HepG2 (cell line): ENCODE results near the gene SEC24B. TPM values are rescaled to one million over a fixed set of nuclear protein-coding genes. Genes with fewer than 3 reads are reported as not detected.

ENCODE experiments used
- ATAC-seq: fragments of 200-7000 bp; cut with Tn5 transposase; 3 replicates; pipeline ENCODE4 v1.9.1; 2020; ENCODE audit warnings: mild to moderate bottlenecking, moderate library complexity
- BruUV-seq: library from RNA; stranded (reverse); fragments of 400-500 nt; replicated peaks from 2 replicates; lab custom pipeline; 2021; lab: Mats Ljungman, UMichigan
- CTCF ChIA-PET: fragments of 300-600 bp; formaldehyde crosslinking; extraction: SDS; loops from one replicate; lab custom pipeline; 2021; ENCODE audit warnings: low total read pairs, inconsistent platforms, low intra/inter-chr PET ratio; lab: Yijun Ruan, JAX
- POLR2A ChIA-PET: fragments of 350-600 bp; sonication (Branson Sonifier 250); formaldehyde crosslinking; loops from one replicate; lab custom pipeline; 2020; ENCODE audit warnings: antibody characterized with exemption, inconsistent platforms; lab: Yijun Ruan, JAX
- DNase-seq: peaks from one replicate; pipeline ENCODE4 v3.0.0-alpha.2; 2015; ENCODE audit warnings: low spot score
- FAIRE-seq: peaks from 3 replicates; lab custom pipeline; 2011; peaks lifted over from hg19 to GRCh38; lab: Jason Lieb, UNC
- H2AFZ ChIP-seq: one replicate; pipeline ENCODE4 v1.6.1; 2011; ENCODE audit warnings: low read length, inconsistent platforms
- H3K27ac ChIP-seq: fragments of 300-600 bp; 3 replicates; pipeline ENCODE4 v1.8.0; 2011; ENCODE audit warnings: mixed run types, mild to moderate bottlenecking, mixed read lengths, low read length, inconsistent platforms; ENCODE audit not compliant: insufficient read depth; ENCODE audit errors: extremely low read length
- H3K27me3 ChIP-seq, 2 experiments: fragments of 200-600 bp in 1 of 2; 2 replicates in 1 of 2; 3 replicates in 1 of 2; pipeline versions ENCODE4 v1.6.0 to v1.8.0; 2011; ENCODE audit warnings: low read length in 2 of 2, mild to moderate bottlenecking in 2 of 2, moderate library complexity in 2 of 2, inconsistent platforms in 1 of 2; ENCODE audit not compliant: insufficient read depth in 2 of 2, control insufficient read depth in 1 of 2
- H3K36me3 ChIP-seq, 2 experiments: fragments of 200-600 bp in 1 of 2; replicated peaks in 1 of 2; 2 replicates in 1 of 2; 3 replicates in 1 of 2; pipeline versions ENCODE4 v1.5.1 to v1.8.0; 2011; ENCODE audit warnings: low read length in 2 of 2, inconsistent platforms in 1 of 2; ENCODE audit not compliant: insufficient read depth in 2 of 2, control insufficient read depth in 1 of 2
- H3K4me1 ChIP-seq: 2 replicates; pipeline ENCODE4 v1.5.1; 2012; ENCODE audit warnings: low read length, inconsistent platforms; ENCODE audit not compliant: insufficient read depth
- H3K4me2 ChIP-seq: 2 replicates; pipeline ENCODE4 v1.6.0; 2011; ENCODE audit warnings: low read depth, low read length, inconsistent platforms
- H3K4me3 ChIP-seq, 3 experiments: fragments of 200-600 bp in 1 of 3; sonication (generic), shearing (Covaris generic) in 1 of 3; replicated peaks in 1 of 3; 2 replicates each; pipeline ENCODE4 v1.5.1; 2011 to 2016; ENCODE audit warnings: low read length in 3 of 3, inconsistent platforms in 2 of 3, low read depth in 2 of 3, mild to moderate bottlenecking in 2 of 3, control low read depth in 1 of 3, mixed read lengths in 1 of 3; ENCODE audit not compliant: insufficient read depth in 1 of 3
- H3K79me2 ChIP-seq: one replicate; pipeline ENCODE4 v1.6.1; 2011; ENCODE audit warnings: low read length, inconsistent platforms; ENCODE audit not compliant: insufficient read depth
- H3K9ac ChIP-seq: 2 replicates; pipeline ENCODE4 v1.6.0; 2011; ENCODE audit warnings: mild to moderate bottlenecking, low read depth, low read length, inconsistent platforms; ENCODE audit not compliant: insufficient read depth
- H3K9me3 ChIP-seq: 2 replicates; pipeline ENCODE4 v1.5.1; 2012; ENCODE audit warnings: mild to moderate bottlenecking, low read length
- H4K20me1 ChIP-seq: 2 replicates; pipeline ENCODE4 v1.6.0; 2011; ENCODE audit warnings: inconsistent platforms, mild to moderate bottlenecking, low read length, moderate library complexity; ENCODE audit not compliant: insufficient read depth
- CAMTA2 ChIP-seq: sonication (generic); formaldehyde crosslinking; IDR thresholded peaks from 2 replicates; pipeline ENCODE4 v1.4.0; 2020; ENCODE audit warnings: mild to moderate bottlenecking, missing genetic modification reagents, borderline replicate concordance
- HNRNPK ChIP-seq: fragments of 200-400 bp; formaldehyde crosslinking; IDR thresholded peaks from 2 replicates; pipeline ENCODE4 v1.6.1; 2018; ENCODE audit warnings: low read length, low read depth, moderate library complexity, mild to moderate bottlenecking; ENCODE audit not compliant: poor library complexity, severe bottlenecking
- NFE2L2 ChIP-seq: fragments of 150-350 bp; IDR thresholded peaks from 2 replicates; pipeline ENCODE4 v1.6.1; 2014; ENCODE audit warnings: low read length
- PPARG ChIP-seq: conservative IDR thresholded peaks from 2 replicates; pipeline ENCODE4 v1.6.1; 2016; ENCODE audit warnings: missing biosample characterization, missing genetic modification reagents
- RARA ChIP-seq: IDR thresholded peaks from 2 replicates; pipeline ENCODE4 v1.6.1; 2016; ENCODE audit warnings: missing genetic modification reagents, missing compliant biosample characterization
- SALL2 ChIP-seq: sonication (generic); formaldehyde crosslinking; IDR thresholded peaks from 2 replicates; pipeline ENCODE4 v1.8.1; 2023; ENCODE audit warnings: mild to moderate bottlenecking, missing genetic modification reagents, inconsistent platforms
- ZBTB34 ChIP-seq: sonication (generic); formaldehyde crosslinking; IDR thresholded peaks from 2 replicates; pipeline ENCODE4 v1.8.0; 2022; ENCODE audit warnings: mild to moderate bottlenecking, missing genetic modification reagents
- ZNF12 ChIP-seq: sonication (generic); formaldehyde crosslinking; IDR thresholded peaks from 2 replicates; pipeline ENCODE4 v1.5.0; 2020; ENCODE audit warnings: missing genetic modification reagents
- ZNF280B ChIP-seq: sonication (generic); formaldehyde crosslinking; IDR thresholded peaks from 2 replicates; pipeline ENCODE4 v1.5.0; 2020; ENCODE audit warnings: missing genetic modification reagents, mild to moderate bottlenecking, borderline replicate concordance
- ZNF335 ChIP-seq: sonication (generic); formaldehyde crosslinking; IDR thresholded peaks from 2 replicates; pipeline ENCODE4 v1.4.0; 2020; ENCODE audit warnings: missing genetic modification reagents
- ZNF407 ChIP-seq: sonication (generic); formaldehyde crosslinking; IDR thresholded peaks from one replicate; pipeline ENCODE4 v1.5.1; 2020; ENCODE audit warnings: mild to moderate bottlenecking, missing genetic modification reagents; ENCODE audit errors: not compliant biosample characterization
- ZNF710 ChIP-seq: sonication (generic); formaldehyde crosslinking; IDR thresholded peaks from 2 replicates; pipeline ENCODE4 v1.5.0; 2020; ENCODE audit warnings: mild to moderate bottlenecking, missing genetic modification reagents, borderline replicate concordance
- WGBS: methylation state at CpG from one replicate; pipeline ENCODE4 v1.1.6; 2017; ENCODE audit warnings: low lambda C conversion rate; 5-methylcytosine and 5-hydroxymethylcytosine counted together
- in situ Hi-C: cut with HindIII; loops from 2 replicates; pipeline ENCODE4 v1.10.0; 2017; ENCODE audit warnings: low pct_unique_long_range_greater_than_20kb; ENCODE audit not compliant: extremely low pct_ligation_motif_present
- intact Hi-C: fragments of 100-400 bp; cut with micrococcal nuclease; formaldehyde crosslinking; loops from one replicate; pipeline ENCODE4 v1.10.0; 2022; ENCODE audit not compliant: unreplicated experiment
- polyA plus RNA-seq, 8 experiments: library from polyadenylated mRNA; depleted of rRNA in 3 of 8; stranded (reverse) in 7 of 8; unstranded in 1 of 8; fragments of >200 nt; fragmentation: Illumina TruSeq in 4 of 8; extraction: Trizol in 4 of 8; gene quantifications; 2 replicates each; pipeline versions ENCODE4 v1.2.1 to v1.2.3, GENCODE V29; 2011 to 2016; ENCODE audit warnings: low read depth in 4 of 8, missing spikeins in 1 of 8, mixed read lengths in 1 of 8; ENCODE audit not compliant: insufficient read depth in 1 of 8
- total RNA-seq, 5 experiments: library from RNA; depleted of rRNA; stranded (reverse); fragments of >200 nt; fragmentation: Illumina TruSeq; extraction: Trizol; gene quantifications; 2 replicates each; pipeline ENCODE4 v1.2.3, GENCODE V29; 2016; ENCODE audit warnings: low read depth in 1 of 5

SEC24B gene
- total and polyA plus RNA-seq, 2 of the 13 experiments (the other 11 are each of a cell fraction or from before 2014, with no cell fraction given), result 14.6 to 39.0 TPM

- Histone ChIP-seq H4K20me1 (peaks cover 15% of the 10 kb centered on the region), H2AFZ (no peak overlapping the region), H3K27ac (no peak overlapping the region), H3K4me3 (no peak overlapping the region), H3K9ac (no peak overlapping the region), H3K36me3 (peaks cover 9 to 28% of the 10 kb centered on the region in 2 experiments), H3K9me3 (no peaks in the 10 kb centered on the region), H3K4me2 (no peak overlapping the region), H3K4me1 (no peaks in the 10 kb centered on the region), H3K27me3 (no peaks in the 10 kb centered on the region), H3K79me2 (peaks cover 52% of the 10 kb centered on the region)
- ChIA-PET POLR2A (no interaction called here), CTCF (no interaction called here)
- no peak for DNase-seq
- no peak for FAIRE-seq
- in situ Hi-C loops, result no loop called here
- intact Hi-C loops, result no loop called here
- no TSS peak for BruUV-seq
- no peak for ATAC-seq
- 93% methylated on average over 3 of the region's 3 CpGs for WGBS
- TF ChIP-seq ZNF710 (CRISPR knock-in tag), result no peak
- no peak for TF ChIP-seq ZNF12 (CRISPR knock-in tag)
- no peak for TF ChIP-seq NFE2L2
- TF ChIP-seq SALL2 (CRISPR knock-in tag), result no peak
- TF ChIP-seq CAMTA2 (CRISPR knock-in tag), result no peak
- TF ChIP-seq ZNF335, result no peak
- TF ChIP-seq ZNF407 (CRISPR knock-in tag), result no peak
- no peak for TF ChIP-seq RARA
- no peak for TF ChIP-seq ZNF280B
- no peak for TF ChIP-seq ZBTB34 (CRISPR knock-in tag)
- no peak for TF ChIP-seq HNRNPK
- TF ChIP-seq PPARG (CRISPR knock-in tag), result no peak
Observed at GRCh38 chr4:109462297-109462696, 28.7 kb downstream of the SEC24B start.
